HG03520 (cell line): ENCODE data around the gene ACOT6.
"Not testable (repeated sequence)": the region's sequence is repeated elsewhere in the genome, so short reads cannot be mapped to it uniquely, and the experiment has no call there.

Experiments
- ATAC-seq: cut with Tn5 transposase; IDR thresholded peaks from one replicate; pipeline ENCODE4 v1.9.1; 2021; ENCODE audit warnings: mild to moderate bottlenecking, moderate library complexity; ENCODE audit not compliant: unreplicated experiment

The ACOT6 gene

GRCh38 chr14:73612339-73613045 lies at the start of gene ACOT6:
ACOT6 (plus strand) TSS chr14:73612517; CDS start chr14:73612572, 55 bp downstream.
- ATAC-seq, result peak; percentile 46

DNA sequence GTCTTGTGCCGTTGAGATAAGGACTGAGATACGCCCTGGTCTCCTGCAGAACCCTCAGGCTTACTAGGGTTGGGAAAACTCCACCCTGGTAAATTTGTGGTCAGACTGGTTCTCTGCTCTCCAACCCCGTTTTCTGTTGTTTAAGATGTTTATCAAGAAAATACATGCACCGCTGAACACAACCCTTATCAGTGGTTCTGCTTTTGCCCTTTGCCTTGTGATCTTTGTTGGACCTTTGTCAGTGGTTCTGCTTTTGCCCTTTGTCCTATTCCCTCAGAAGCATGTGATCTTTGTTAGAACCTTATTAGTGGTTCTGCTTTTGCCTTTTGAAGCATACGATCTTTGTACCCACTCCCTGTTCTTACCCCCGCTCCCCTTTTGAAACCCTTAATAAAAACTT lies 49.6 kb upstream of the ACOT6 start:
- not testable (repeated sequence) for ATAC-seq

GRCh38 chr14:73566431-73566830 lies 45.9 kb upstream of the ACOT6 start:
- not testable (repeated sequence) for ATAC-seq

- ATAC-seq, result not testable (repeated sequence)
These were observed 45.4 kb upstream of the ACOT6 start for GRCh38 chr14:73566935-73567334.

DNA sequence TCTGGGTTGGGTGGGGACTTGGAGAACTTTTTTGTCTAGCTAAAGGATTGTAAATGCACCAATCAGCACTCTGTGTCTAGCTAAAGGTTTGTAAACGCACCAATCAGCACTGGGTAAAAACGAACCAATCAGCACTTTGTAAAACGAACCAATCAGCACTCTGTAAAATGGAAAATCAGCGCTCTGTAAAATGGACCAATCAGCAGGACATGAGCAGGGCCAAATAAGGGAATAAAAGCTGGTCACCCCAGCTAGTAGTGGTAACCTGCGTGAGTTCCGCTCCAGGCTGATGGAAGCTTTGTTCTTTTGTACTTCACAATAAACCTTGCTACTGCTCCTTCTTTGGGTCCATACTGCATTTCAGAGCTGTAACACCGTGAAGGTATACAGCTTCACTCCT lies 45.0 kb upstream of the ACOT6 start:
- ATAC-seq, result no peak

GRCh38 chr14:73567951-73568885 lies 44.1 kb upstream of the ACOT6 start:
- ATAC-seq, result no peak

DNA sequence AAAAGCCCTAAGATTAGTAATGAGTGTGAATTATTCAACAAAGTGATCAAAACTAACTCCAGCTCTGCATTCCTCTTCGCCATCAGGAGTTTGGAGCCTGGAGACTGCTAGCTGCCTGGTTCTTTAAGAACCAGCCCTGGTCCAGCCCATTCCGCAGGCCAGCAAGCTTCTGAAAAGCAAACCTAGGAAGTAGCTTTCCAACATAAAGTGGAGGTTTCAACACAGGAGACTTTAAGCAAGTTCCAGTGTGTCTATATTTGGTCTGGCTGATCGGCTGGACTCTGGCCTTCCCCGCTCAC lies 43.5 kb upstream of the ACOT6 start:
- ATAC-seq, result not testable (repeated sequence)

GRCh38 chr14:73569185-73569958 lies 42.9 kb upstream of the ACOT6 start, which contains the start of gene ACOT2:
ACOT2 (plus strand) TSS chr14:73569213; CDS start chr14:73569241, 28 bp downstream.
- ATAC-seq, result peak; percentile 50

DNA sequence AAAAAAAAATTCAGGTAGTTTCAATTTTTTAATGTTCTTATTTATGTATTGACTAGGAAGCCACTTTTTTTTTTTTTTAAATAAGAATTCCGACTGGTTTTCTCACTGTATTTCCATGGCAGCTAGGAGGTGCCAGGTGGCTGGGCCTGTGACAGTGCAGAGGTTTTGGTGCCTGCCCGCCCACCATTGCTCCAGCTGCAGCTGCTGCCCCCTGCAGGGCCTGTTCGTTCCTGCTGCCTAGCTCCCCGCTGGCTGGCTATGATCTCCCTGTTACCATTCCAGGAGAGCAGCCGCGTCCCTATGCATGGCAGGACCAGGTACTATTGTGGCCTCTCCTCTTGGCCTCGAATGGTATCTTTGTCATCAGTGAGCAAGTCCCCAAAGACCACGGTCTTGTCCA lies 41.4 kb upstream of the ACOT6 start:
- peak; percentile 56 for ATAC-seq

DNA sequence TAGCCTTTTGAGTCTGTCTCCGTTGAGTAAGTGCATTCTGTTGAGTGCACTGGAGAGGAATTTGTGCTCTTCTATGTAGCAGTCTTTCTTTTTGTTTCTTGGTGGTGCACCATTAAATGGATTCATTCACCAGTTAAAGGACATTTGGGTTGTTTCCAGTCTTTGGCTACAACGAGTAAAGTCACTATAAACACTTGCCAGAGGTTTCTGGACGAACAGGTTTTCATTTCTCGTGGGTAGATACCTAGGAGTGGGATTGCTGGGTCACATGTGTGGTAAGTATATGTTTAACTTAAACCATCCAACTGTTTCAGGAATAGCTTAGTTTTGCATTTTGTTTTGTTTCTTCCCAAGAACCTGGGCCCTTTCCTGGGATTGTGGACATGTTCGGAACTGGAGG lies 39.3 kb upstream of the ACOT6 start:
- ATAC-seq, result not testable (repeated sequence)

GRCh38 chr14:73573740-73574139 lies 38.6 kb upstream of the ACOT6 start:
- not testable (repeated sequence) for ATAC-seq

DNA sequence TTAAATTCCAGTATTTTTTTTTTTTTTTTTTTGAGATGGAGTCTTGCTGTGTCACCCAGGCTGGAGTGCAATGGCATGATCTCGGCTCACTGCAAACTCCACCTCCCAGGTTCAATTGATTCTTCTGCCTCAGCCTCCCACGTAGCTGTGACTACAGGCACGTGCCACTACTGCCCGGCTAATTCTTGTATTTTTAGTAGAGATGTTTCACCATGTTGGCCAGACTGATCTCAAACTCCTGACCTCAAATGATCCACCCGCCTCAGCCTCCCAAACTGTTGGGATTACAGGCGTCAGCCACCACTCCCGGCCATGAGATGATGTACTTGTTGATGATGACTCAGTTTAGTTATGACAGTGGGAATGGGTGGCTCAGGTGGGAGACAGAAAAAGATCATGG lies 38.1 kb upstream of the ACOT6 start:
- ATAC-seq, result not testable (repeated sequence)

- no peak for ATAC-seq
These were observed 35.9 kb upstream of the ACOT6 start for GRCh38 chr14:73576391-73576790.

DNA sequence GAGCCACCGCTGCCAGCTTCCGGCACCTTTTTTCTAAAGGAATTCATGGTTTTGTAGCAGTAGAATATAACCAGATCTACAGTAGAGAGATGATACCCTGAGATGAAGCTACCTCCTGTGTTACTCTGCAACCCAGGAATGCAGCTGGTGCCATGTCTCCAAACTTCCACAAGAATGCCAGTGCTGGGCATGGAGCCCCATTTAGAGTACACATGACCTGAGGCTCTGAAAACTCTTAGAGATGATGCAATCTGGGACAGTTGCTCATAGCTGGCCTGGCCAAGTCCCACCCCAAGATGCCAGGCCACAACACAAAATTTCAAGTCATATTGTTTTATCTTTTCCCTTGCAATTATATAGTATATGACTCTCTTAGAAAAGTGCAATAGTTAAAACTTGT lies 35.1 kb upstream of the ACOT6 start:
- not testable (repeated sequence) for ATAC-seq

DNA sequence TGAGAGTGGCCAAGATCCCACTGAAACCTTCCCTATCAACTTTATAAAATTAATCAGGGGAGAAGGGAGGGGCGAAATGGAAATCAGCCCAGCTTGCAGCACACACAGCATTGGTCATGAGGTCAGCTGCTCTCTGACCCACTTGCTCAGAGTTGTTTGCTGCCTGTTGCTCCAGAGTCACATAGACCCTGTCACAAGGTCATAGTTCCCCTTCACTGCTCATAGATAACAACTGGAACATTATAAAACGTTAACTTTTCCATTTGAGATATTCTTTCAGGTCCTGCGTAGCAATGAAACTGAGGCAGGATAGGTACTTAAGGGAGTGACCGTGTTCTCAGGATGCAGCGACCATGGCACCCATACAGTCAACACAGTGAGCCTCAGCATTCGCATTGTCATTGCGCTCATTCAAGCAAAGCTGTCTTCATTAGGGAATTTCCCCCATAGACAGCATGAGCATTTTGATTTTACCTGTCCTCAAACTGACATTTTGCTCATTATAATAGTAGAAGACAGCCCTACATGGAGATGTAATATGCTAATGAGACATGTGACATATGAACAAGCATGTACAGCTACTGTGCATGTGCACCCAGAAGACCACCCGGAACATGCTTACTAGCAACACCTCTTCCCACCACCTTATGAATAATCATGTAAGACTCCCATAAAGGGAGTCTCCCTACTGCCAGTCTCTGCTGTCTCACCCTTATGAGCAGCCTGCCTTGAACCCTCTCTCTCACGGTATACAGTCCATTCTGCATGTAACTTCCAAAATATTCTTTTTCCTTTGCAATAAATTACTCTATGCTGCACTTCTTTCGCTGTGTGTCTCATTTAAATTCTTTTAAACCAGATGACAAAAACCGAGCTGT lies 30.0 kb upstream of the ACOT6 start:
- not testable (repeated sequence) for ATAC-seq

GRCh38 chr14:73588695-73589094 lies 23.6 kb upstream of the ACOT6 start:
- no peak for ATAC-seq

DNA sequence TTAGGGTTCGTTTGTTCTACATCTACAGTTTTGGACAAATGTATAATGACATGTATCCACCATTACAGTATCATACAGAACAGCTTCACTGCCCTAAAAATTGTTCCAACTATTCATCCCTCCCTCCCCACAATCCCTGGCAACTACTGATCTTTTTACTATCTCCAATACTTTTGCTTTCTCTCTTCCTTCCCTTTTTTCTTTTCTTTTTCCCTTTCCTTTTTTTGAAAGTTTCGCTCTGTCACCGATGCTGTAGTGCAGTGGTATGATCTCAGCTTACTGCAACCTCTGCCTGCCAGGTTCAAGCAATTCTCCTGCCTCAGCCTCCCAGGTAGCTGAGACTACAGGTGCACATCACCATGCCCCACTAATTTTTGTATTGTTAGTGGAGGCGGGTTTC lies 23.2 kb upstream of the ACOT6 start:
- no peak for ATAC-seq

DNA sequence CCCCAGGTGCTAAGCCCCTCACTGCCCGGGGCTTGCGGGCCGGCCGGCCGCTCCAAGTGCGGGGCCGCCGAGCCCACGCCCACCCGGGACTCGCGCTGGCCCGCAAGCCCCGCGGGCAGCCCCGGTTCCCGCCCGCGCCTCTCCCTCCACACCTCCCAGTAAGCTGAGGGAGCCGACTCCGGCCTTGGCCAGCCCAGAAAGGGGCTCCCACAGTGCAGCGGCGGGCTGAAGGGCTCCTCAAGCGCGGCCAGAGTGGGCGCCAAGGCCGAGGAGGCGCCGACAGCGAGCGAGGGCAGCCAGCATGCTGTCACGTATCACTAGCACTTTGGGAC lies 21.7 kb upstream of the ACOT6 start:
- ATAC-seq, result not testable (repeated sequence)

GRCh38 chr14:73591690-73592449 lies 20.4 kb upstream of the ACOT6 start, which contains the start of gene ACOT4:
ACOT4 (plus strand) TSS chr14:73591873; CDS start chr14:73591960, 87 bp downstream.
- no peak for ATAC-seq
